ENCODE measurements around the gene ASPN.

DNA sequence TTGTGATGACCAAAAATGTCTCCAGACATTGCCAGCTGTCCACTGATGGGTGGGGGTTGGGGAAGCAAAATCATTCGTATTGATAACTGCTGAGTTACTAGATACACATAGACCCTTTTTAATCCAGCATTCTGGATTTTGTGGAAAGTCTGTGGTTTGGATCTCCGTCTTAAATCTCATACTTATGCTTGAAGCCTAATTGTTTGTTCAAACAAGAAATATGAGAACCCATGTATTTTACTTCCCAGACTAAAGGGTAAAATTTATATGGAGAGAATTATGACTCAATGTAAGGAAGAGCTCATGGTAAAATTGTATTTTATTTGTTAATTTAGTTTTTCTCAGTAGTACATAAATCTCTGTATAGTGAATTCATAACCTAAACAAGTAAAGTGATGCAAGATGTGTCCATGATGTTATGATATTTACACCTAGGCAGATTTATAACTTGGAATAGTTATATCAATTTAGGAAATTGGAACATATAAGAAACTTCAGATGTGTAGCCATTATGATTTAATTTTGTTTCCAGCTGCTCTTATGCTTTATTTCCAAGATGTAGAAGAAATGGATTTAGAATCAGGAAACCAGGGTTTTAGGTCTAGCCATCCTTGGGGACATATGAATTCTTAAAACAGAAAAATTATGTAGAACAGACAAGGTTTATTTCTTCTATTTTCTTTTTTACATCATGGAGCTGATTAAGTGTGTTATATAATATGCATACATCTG lies 73.4 kb downstream of the ASPN start:
- no peak for TF ChIP-seq POLR2AphosphoS5 (IDR thresholded peaks at IDR 0.05)
- TF ChIP-seq, protein P1, sequence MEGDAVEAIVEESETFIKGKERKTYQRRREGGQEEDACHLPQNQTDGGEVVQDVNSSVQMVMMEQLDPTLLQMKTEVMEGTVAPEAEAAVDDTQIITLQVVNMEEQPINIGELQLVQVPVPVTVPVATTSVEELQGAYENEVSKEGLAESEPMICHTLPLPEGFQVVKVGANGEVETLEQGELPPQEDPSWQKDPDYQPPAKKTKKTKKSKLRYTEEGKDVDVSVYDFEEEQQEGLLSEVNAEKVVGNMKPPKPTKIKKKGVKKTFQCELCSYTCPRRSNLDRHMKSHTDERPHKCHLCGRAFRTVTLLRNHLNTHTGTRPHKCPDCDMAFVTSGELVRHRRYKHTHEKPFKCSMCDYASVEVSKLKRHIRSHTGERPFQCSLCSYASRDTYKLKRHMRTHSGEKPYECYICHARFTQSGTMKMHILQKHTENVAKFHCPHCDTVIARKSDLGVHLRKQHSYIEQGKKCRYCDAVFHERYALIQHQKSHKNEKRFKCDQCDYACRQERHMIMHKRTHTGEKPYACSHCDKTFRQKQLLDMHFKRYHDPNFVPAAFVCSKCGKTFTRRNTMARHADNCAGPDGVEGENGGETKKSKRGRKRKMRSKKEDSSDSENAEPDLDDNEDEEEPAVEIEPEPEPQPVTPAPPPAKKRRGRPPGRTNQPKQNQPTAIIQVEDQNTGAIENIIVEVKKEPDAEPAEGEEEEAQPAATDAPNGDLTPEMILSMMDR (IDR thresholded peaks at IDR 0.05), result no peak

Measured in transverse colon (tissue), 4 donors.